Activated T-cell treated with anti-CD3 and anti-CD28 coated beads, Interleukin-2, amount 50 U/mL, for 24 hours (primary cell): ENCODE data around the gene MBP.
A peak's percentile ranks its signal among the peaks of the same experiment; 100 is the strongest.

Experiments
- DNase-seq: peaks from one replicate; pipeline ENCODE4 v3.0.0-alpha.2; 2020
- H3K27ac Mint-ChIP-seq: 2 replicates; pipeline ENCODE4 v1.8.0; 2020; ENCODE audit warnings: mild to moderate bottlenecking, mixed read lengths
- H3K27me3 Mint-ChIP-seq: 2 replicates; pipeline ENCODE4 v1.8.0; 2020; ENCODE audit warnings: mixed read lengths
- H3K36me3 Mint-ChIP-seq: 2 replicates; pipeline ENCODE4 v1.8.0; 2020; ENCODE audit warnings: low read depth, mixed read lengths
- H3K4me1 Mint-ChIP-seq: 2 replicates; pipeline ENCODE4 v1.8.0; 2020; ENCODE audit warnings: low read depth, mixed read lengths
- H3K4me3 Mint-ChIP-seq: 2 replicates; pipeline ENCODE4 v1.8.0; 2020; ENCODE audit warnings: mild to moderate bottlenecking, moderate library complexity, mixed read lengths
- H3K9me3 Mint-ChIP-seq: 2 replicates; pipeline ENCODE4 v1.8.0; 2020; ENCODE audit warnings: mixed read lengths

The MBP gene

GRCh38 chr18:77060151-77060550, 72.4 kb downstream of the MBP start:
- Mint-ChIP-seq H3K4me3 (no peak overlapping the region), H3K36me3 (peaks cover 69% of the 10 kb centered on the region), H3K27ac (no peak overlapping the region), H3K9me3 (no peaks in the 10 kb centered on the region), H3K27me3 (no peaks in the 10 kb centered on the region), H3K4me1 (peaks cover 84% of the 10 kb centered on the region)
- no peak for DNase-seq

GRCh38 chr18:77059294-77059916, 73.2 kb downstream of the MBP start:
- Mint-ChIP-seq H3K9me3 (no peaks in the 10 kb centered on the region), H3K4me3 (no peak overlapping the region), H3K27ac (no peak overlapping the region), H3K27me3 (no peaks in the 10 kb centered on the region), H3K36me3 (peaks cover 62% of the 10 kb centered on the region), H3K4me1 (peaks cover 84% of the 10 kb centered on the region)
- DNase-seq = no peak

DNA sequence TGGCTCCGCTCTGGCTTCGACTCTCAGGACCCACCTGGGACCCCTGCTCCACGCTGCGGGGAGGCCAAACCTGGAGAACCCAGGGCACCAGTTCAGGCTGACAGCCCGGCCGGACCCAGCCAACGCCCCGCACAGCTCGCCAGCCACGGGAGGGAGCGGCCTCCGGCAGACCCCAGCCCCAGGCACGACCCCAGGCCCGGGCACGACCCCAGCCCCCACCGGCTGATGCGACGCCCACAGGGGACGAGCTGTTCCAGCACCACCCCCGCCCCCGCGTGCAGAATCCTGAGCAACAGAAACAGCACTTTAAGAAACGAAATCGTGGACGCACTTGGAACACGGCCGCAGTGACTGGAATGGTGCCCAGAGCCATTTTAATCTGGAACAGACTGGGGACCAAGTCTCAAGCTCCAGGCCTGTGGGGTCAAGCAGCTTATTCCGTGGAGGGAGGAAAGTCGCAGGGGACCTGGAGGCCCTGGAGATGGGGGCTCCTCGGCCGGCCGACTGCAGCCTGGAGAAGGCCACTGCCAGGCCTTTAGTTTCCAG, 74.2 kb downstream of the MBP start:
- DNase-seq = no peak
- H3K27ac Mint-ChIP-seq = no peak overlapping the region
- no peaks in the 10 kb centered on the region for H3K9me3 Mint-ChIP-seq
- H3K27me3 Mint-ChIP-seq = no peaks in the 10 kb centered on the region
- H3K4me1 Mint-ChIP-seq = peaks cover 84% of the 10 kb centered on the region
- H3K36me3 Mint-ChIP-seq = peaks cover 55% of the 10 kb centered on the region
- H3K4me3 Mint-ChIP-seq = no peak overlapping the region

- Mint-ChIP-seq H3K36me3 (peaks cover 43% of the 10 kb centered on the region), H3K27me3 (no peaks in the 10 kb centered on the region), H3K4me1 (peaks cover 82% of the 10 kb centered on the region), H3K9me3 (no peaks in the 10 kb centered on the region), H3K4me3 (peak overlapping the region; percentile 76), H3K27ac (peak overlapping the region; percentile 92)
- no peak for DNase-seq
Observed at GRCh38 chr18:77057006-77057395, 75.6 kb downstream of the MBP start.

- H3K4me3 Mint-ChIP-seq = peak overlapping the region; percentile 76
Observed at GRCh38 chr18:77056344-77057005, 76.1 kb downstream of the MBP start.

GRCh38 chr18:77055429-77056300, 76.9 kb downstream of the MBP start:
- peaks cover 38% of the 10 kb centered on the region for H3K36me3 Mint-ChIP-seq
- peak overlapping the region; percentile 76 for H3K4me3 Mint-ChIP-seq
- H3K27ac Mint-ChIP-seq = peak overlapping the region; percentile 92
- peak; percentile 56 for DNase-seq
- no peaks in the 10 kb centered on the region for H3K27me3 Mint-ChIP-seq
- H3K4me1 Mint-ChIP-seq = peaks cover 80% of the 10 kb centered on the region
- H3K9me3 Mint-ChIP-seq = no peaks in the 10 kb centered on the region

More at GRCh38 chr18:77056344-77057005, 76.1 kb downstream of the MBP start:
- Mint-ChIP-seq H3K27me3 (no peaks in the 10 kb centered on the region), H3K4me1 (peaks cover 81% of the 10 kb centered on the region), H3K27ac (peak overlapping the region; percentile 92), H3K36me3 (peaks cover 43% of the 10 kb centered on the region), H3K9me3 (no peaks in the 10 kb centered on the region)
- DNase-seq = no peak

DNA sequence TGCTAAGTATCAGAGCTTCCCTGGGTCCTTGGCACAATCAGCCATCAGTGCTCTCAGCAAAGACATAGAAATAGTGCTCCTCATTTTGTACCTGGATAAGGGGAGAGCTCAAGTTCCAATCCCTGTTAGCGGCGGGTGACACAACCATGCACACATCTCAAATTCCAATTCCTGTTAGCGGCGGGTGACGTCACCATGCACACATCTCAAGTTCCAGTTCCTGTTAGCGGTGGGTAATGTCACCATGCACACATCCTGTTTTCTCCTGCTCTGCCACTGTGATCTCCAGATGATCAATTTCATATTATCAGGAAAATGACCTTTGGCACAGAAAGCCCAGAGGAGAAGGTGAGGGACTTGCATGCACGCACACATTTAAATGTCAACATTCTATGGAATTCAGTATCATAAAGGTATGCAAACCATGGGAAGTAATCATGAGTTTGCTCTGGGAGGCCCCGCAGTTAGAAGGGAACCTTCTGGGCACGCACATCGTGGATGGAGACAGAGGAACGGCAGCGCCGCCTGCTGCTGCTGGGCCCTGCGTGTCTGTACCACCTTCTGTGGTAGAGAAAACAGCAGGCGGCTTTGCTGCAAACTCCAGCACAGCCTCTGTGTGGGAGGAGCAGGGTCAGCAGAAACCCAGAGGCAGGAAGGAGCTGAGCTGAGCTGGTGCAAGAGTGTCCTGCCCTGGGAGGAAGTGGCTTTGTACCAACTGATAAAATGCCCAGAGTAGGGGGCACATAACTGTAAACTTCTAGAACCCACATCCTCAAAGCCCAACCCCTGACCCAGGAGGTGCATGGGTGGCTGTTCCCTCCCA, 77.8 kb downstream of the MBP start:
- peaks cover 32% of the 10 kb centered on the region for H3K36me3 Mint-ChIP-seq
- H3K9me3 Mint-ChIP-seq = no peaks in the 10 kb centered on the region
- peak overlapping the region; percentile 92 for H3K27ac Mint-ChIP-seq
- DNase-seq = peak; percentile 80
- peaks cover 78% of the 10 kb centered on the region for H3K4me1 Mint-ChIP-seq
- H3K27me3 Mint-ChIP-seq = no peaks in the 10 kb centered on the region
- peak overlapping the region; percentile 76 for H3K4me3 Mint-ChIP-seq

- Mint-ChIP-seq H3K4me3 (peak overlapping the region; percentile 76), H3K27me3 (no peaks in the 10 kb centered on the region), H3K4me1 (peaks cover 76% of the 10 kb centered on the region), H3K27ac (peak overlapping the region; percentile 92), H3K36me3 (peaks cover 31% of the 10 kb centered on the region), H3K9me3 (no peaks in the 10 kb centered on the region)
- DNase-seq = no peak
Observed at GRCh38 chr18:77054288-77054605, 78.3 kb downstream of the MBP start.

DNA sequence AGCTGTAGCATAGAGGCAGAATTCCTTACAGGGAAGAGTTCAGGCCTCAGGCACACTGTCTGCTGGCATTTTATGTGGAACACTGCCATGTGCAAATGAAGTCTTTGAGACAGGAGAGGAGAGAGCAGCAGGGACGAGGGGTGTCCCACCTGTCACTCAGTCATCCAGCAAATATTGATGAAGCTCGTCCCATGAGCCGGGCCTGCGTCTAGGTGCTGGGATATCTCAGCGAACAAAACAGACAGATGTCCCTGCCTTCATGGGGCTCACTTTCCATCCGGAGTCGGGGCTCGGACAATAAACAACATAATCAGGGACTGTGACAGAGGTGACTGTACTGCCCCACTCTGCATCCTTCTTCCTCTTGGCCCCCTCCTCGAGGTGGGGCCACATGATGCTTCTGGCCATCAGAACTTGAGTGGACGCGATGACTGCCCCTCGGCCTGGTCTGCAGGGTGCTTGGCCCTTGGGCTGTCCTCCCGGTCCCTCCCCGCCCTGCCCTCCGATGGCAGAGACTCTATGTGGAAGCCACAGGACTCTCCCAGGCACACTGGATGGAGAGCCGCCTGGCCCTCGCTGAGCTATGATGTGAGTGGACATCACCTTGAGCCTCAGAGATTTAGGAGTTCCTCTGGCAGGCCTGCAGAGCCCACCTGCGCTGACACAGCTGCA, 78.8 kb downstream of the MBP start:
- H3K9me3 Mint-ChIP-seq = no peaks in the 10 kb centered on the region
- H3K4me3 Mint-ChIP-seq = peak overlapping the region; percentile 76
- DNase-seq = no peak
- peaks cover 30% of the 10 kb centered on the region for H3K36me3 Mint-ChIP-seq
- peaks cover 72% of the 10 kb centered on the region for H3K4me1 Mint-ChIP-seq
- H3K27me3 Mint-ChIP-seq = no peaks in the 10 kb centered on the region
- H3K27ac Mint-ChIP-seq = peak overlapping the region; percentile 92

DNA sequence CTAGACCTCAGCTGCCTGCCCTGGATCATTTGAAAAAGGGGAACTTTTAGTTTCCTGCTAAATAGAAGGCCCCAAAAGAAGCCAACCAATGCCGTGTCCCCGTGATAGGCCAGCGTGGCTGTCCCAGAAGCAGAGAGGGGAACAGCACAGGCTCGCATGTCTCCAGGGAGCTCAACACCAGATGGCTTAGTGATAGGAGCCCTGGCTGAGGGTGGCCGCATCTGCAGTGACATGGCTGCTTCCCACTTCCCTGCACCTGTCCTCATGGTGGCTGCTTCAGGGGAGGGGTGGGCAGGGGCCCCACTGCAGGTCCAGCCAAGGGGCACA, 79.6 kb downstream of the MBP start:
- Mint-ChIP-seq H3K4me3 (no peak overlapping the region), H3K36me3 (peaks cover 33% of the 10 kb centered on the region), H3K27me3 (no peaks in the 10 kb centered on the region), H3K4me1 (peaks cover 74% of the 10 kb centered on the region), H3K9me3 (no peaks in the 10 kb centered on the region), H3K27ac (peak overlapping the region; percentile 92)
- no peak for DNase-seq

GRCh38 chr18:77052297-77052982, 80.1 kb downstream of the MBP start:
- H3K9me3 Mint-ChIP-seq = no peaks in the 10 kb centered on the region
- H3K4me3 Mint-ChIP-seq = no peak overlapping the region
- DNase-seq = no peak
- no peaks in the 10 kb centered on the region for H3K27me3 Mint-ChIP-seq
- H3K27ac Mint-ChIP-seq = peak overlapping the region; percentile 92
- H3K4me1 Mint-ChIP-seq = peaks cover 74% of the 10 kb centered on the region
- peaks cover 35% of the 10 kb centered on the region for H3K36me3 Mint-ChIP-seq

DNA sequence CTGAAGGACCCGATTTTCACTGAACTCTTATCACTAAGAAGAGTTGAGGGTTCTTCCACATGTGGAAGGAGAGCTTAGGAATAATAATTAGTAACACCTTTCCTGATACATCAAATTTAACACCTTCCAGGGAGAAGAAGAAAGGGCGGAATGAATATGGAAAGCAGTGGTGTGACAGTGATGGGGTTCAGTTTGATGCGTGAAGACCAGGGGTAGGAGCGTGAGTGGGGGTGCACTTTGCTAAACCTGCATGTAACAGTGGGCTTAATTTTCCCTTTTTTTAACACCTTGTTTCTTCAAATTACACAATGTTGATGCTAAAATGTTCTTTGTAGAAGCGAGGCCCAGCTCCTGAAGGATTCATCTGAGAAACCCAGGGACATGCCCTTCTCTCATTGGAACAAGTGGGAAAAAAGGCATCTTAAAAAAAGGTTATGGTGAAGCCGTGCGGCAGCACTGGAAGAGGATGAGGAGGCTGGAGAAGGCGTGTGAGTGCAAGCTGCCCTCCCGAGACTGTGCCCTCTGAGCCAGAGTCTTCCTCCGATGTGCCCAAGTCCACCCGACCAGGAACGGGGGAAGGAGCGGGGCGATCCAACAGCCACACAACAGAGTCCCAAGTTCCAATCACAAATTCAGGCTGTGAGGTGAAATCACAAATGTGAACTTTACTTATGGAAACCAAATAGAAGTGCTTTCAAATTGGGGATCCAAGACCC, 80.8 kb downstream of the MBP start:
- Mint-ChIP-seq H3K27me3 (no peaks in the 10 kb centered on the region), H3K9me3 (no peaks in the 10 kb centered on the region), H3K4me3 (no peak overlapping the region), H3K27ac (peak overlapping the region; percentile 26), H3K4me1 (peaks cover 67% of the 10 kb centered on the region), H3K36me3 (peaks cover 35% of the 10 kb centered on the region)
- no peak for DNase-seq

GRCh38 chr18:77049938-77050337, 82.6 kb downstream of the MBP start:
- no peak for DNase-seq
- peak overlapping the region; percentile 72 for H3K27ac Mint-ChIP-seq
- no peaks in the 10 kb centered on the region for H3K9me3 Mint-ChIP-seq
- peaks cover 46% of the 10 kb centered on the region for H3K36me3 Mint-ChIP-seq
- no peaks in the 10 kb centered on the region for H3K27me3 Mint-ChIP-seq
- peaks cover 51% of the 10 kb centered on the region for H3K4me1 Mint-ChIP-seq
- H3K4me3 Mint-ChIP-seq = no peak overlapping the region
